GM21526 (cell line): Measurements from ENCODE around the gene DDR1.

Experiments
- ATAC-seq: cut with Tn5 transposase; IDR thresholded peaks from one replicate; pipeline ENCODE4 v1.9.1; 2021; ENCODE audit warnings: moderate library complexity; ENCODE audit not compliant: unreplicated experiment, low FRiP score

The DDR1 gene

GRCh38 chr6:30942338-30943060 is 58.2 kb downstream of the DDR1 start:
- ATAC-seq, result no peak

GRCh38 chr6:30944051-30944450 is 59.7 kb downstream of the DDR1 start:
- no peak for ATAC-seq

GRCh38 chr6:30945281-30945680 is 61.0 kb downstream of the DDR1 start:
- no peak for ATAC-seq

DNA sequence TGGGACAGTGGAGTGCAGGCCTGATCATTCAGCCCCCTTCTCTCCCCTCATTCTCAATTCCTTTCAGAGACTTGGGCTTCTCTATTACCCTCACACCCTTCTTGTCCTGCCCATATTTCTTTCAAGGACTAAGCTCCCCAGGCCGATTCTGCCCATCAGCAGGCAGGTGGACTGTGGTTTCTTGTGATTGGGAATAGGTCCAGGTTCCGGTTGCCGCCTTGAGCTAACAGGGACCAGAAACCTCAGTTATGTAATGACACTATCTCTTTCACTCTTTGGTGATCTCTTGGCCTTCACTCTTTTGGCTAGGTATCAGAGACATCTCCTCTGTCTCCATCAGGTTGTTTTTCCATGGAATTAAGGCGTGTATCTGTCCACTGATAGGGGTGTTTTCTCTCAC is 62.9 kb downstream of the DDR1 start:
- ATAC-seq, result no peak

DNA sequence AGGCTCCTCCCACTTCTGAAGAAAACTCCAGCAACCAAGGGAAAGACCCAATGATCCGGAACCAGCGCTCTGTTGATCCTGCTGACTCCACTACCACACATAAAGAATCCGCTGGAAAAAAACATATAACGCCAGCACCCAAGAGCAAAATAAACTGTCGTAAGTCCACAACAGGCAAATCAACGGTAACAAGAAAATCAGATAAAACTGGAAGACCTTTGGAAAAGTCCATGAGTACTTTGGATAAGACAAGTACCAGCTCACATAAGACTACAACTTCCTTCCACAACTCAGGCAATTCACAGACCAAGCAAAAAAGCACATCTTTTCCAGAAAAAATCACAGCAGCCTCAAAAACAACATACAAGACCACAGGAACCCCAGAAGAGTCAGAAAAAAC is 64.5 kb downstream of the DDR1 start:
- ATAC-seq, result no peak
